Esophagus muscularis mucosa (tissue), 4 donors: Measurements from ENCODE around the gene MYO1B. TPM values are rescaled to one million over a fixed set of nuclear protein-coding genes. Genes with fewer than 3 reads are reported as not detected.

ENCODE experiments used
- DNase-seq: peaks from one replicate; pipeline ENCODE4 v3.0.0-alpha.2; 2017; ENCODE audit errors: extremely low spot score
- H3K27ac ChIP-seq, 4 donors: fragments of 200-600 bp; sonication (generic); replicated peaks in 1 of 4; 1 replicate in 3 of 4; 2 replicates in 1 of 4; pipeline ENCODE4 v1.5.1; 2016 to 2019; ENCODE audit warnings: mild to moderate bottlenecking in 1 of 4
- H3K27me3 ChIP-seq, 4 donors: fragments of 200-600 bp; sonication (generic); one replicate each; pipeline versions ENCODE4 v1.5.1 to v1.6.0; 2016 to 2019
- H3K36me3 ChIP-seq, 4 donors: fragments of 200-600 bp; sonication (generic); one replicate each; pipeline ENCODE4 v1.5.1; 2016 to 2019
- H3K4me1 ChIP-seq, 4 donors: fragments of 200-600 bp; sonication (generic); one replicate each; pipeline ENCODE4 v1.5.1; 2016 to 2019
- H3K4me3 ChIP-seq, 4 donors: fragments of 200-600 bp; sonication (generic); 1 replicate in 2 of 4; 2 replicates in 2 of 4; pipeline ENCODE4 v1.5.1; 2016 to 2019; ENCODE audit warnings: mild to moderate bottlenecking in 4 of 4, moderate library complexity in 1 of 4
- H3K9me3 ChIP-seq, 4 donors: fragments of 200-600 bp; sonication (generic); 1 replicate in 3 of 4; 2 replicates in 1 of 4; pipeline ENCODE4 v1.5.1; 2016 to 2019
- EP300 ChIP-seq: sonication (generic); formaldehyde crosslinking; IDR thresholded peaks from one replicate; pipeline ENCODE4 v1.6.1; 2017; ENCODE audit warnings: antibody characterized with exemption
- POLR2A ChIP-seq: fragments of 450-650 bp; IDR thresholded peaks from one replicate; pipeline ENCODE4 v1.6.1; 2017; ENCODE audit warnings: antibody characterized with exemption, moderate library complexity, mild to moderate bottlenecking, low read depth
- POLR2AphosphoS5 ChIP-seq, 2 donors: sonication (generic); formaldehyde crosslinking; IDR thresholded peaks; one replicate each; pipeline ENCODE4 v1.6.1; 2017; ENCODE audit warnings: antibody characterized with exemption in 2 of 2
- WGBS: methylation state at CpG from one replicate; pipeline ENCODE4 v1.1.5; 2018; 5-methylcytosine and 5-hydroxymethylcytosine counted together
- intact Hi-C: fragments of 100-400 bp; cut with DNase I; formaldehyde crosslinking; loops from one replicate; pipeline ENCODE4 v1.15.1; 2023
- total RNA-seq, 4 donors: library from RNA; depleted of rRNA; stranded (reverse); fragments of >200 nt; gene quantifications; one replicate each; pipeline versions ENCODE4 v1.1.0 to v1.2.1, GENCODE V29; 2016
- TF ChIP-seq, protein P1 (sequence below), 3 experiments: fragments of 200-600 bp in 2 of 3; fragments of 450-650 bp in 1 of 3; sonication (generic) in 2 of 3; IDR thresholded peaks; one replicate each; pipeline ENCODE4 v1.5.1; 2017 to 2019; ENCODE audit warnings: antibody characterized with exemption in 3 of 3, mild to moderate bottlenecking in 2 of 3, moderate library complexity in 1 of 3

The MYO1B gene
- total RNA-seq, 4 donors from 2014 or later, result 14.8 to 17.3 (median 15.9) TPM

DNA sequence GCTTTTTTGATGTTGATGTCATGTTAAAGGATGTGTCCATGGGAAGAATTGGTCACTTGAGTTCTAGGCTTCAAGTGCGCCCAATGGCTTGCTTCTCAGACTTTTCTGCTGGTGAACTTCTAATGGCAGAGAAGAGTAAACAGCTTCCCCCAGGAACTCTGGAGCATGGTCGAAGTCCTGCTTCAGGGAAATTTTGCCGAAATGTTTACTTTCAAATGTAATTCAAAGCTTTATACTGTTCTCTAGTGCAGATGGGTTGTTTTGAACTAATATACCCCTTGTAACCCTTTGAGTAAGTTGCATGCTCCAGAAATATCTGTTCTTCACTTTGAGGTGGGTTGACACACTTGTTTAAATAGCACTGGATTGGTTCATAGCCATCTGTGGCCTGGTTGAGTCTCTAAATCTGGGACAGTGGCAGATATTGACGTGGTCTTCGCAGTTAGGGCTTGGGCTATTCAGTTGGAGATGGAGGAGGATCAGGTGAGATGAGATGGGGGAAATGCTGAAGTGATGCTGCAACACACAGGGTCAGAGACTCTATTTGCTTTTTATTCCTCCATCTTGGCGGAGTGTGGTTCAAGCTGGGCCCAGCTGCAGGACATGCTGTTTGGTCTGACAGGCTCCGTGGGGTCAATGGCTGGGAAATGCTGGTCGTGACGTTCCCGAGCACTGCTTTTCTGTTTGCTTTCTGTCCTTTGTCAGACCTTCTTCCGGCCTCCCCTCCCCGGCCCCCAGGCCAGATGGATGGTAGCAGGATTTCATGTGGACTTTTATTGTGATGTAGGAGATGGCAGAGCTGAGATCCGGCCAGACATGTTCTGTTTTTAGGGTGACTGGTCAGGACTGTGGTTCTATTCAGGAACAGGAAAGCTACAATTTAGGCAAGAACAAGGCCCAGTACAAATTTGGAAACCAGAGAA lies 35.9 kb downstream of the MYO1B start:
- TF ChIP-seq POLR2A (no peak), POLR2AphosphoS5 (IDR thresholded peaks at IDR 0.05) (no peak), EP300 (no peak)
- TF ChIP-seq, protein P1, sequence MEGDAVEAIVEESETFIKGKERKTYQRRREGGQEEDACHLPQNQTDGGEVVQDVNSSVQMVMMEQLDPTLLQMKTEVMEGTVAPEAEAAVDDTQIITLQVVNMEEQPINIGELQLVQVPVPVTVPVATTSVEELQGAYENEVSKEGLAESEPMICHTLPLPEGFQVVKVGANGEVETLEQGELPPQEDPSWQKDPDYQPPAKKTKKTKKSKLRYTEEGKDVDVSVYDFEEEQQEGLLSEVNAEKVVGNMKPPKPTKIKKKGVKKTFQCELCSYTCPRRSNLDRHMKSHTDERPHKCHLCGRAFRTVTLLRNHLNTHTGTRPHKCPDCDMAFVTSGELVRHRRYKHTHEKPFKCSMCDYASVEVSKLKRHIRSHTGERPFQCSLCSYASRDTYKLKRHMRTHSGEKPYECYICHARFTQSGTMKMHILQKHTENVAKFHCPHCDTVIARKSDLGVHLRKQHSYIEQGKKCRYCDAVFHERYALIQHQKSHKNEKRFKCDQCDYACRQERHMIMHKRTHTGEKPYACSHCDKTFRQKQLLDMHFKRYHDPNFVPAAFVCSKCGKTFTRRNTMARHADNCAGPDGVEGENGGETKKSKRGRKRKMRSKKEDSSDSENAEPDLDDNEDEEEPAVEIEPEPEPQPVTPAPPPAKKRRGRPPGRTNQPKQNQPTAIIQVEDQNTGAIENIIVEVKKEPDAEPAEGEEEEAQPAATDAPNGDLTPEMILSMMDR (IDR thresholded peaks at IDR 0.05), result no peak
- Histone ChIP-seq H3K27ac (no peak overlapping the region), H3K36me3 (no peaks in the 10 kb centered on the region), H3K4me3 (no peak overlapping the region), H3K27me3 (no peaks in the 10 kb centered on the region), H3K4me1 (no peaks in the 10 kb centered on the region), H3K9me3 (no peaks in the 10 kb centered on the region)
- intact Hi-C loops, result no loop called here
- WGBS, result 87% methylated on average over 8 of the region's 13 CpGs
- DNase-seq, result no peak

DNA sequence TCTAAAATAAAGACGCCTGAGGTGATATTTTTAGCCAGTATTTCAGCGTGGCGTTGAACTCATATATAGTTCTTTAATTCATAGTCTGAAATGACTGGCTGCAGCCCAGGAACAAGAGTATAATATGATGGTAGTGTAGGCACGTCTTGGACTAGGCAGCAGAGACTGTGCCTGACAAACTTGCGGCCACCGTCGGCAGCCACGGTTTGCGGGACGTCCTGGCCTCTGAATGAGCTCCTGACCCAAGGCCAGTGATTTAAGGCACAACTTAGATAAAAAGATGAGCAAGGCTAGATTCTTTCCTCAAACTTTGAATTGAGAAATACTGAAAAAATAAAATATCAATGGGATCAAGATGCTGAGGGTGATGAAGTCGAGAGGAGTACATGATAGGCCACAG lies 40.0 kb downstream of the MYO1B start:
- H3K36me3 ChIP-seq, result no peaks in the 10 kb centered on the region
- no peak overlapping the region for H3K27ac ChIP-seq
- no peak overlapping the region for H3K4me3 ChIP-seq
- H3K9me3 ChIP-seq, result no peaks in the 10 kb centered on the region
- H3K27me3 ChIP-seq, result no peaks in the 10 kb centered on the region
- H3K4me1 ChIP-seq, result peaks cover 0 to 4% (median 0%) of the 10 kb centered on the region in 4 donors
- TF ChIP-seq POLR2AphosphoS5 (IDR thresholded peaks at IDR 0.05) (no peak), POLR2A (no peak), EP300 (no peak)
- TF ChIP-seq, protein P1 (IDR thresholded peaks at IDR 0.05), result no peak
- WGBS, result 69% methylated on average over 11 of the region's 11 CpGs
- intact Hi-C loops, result no loop called here
- DNase-seq, result no peak

DNA sequence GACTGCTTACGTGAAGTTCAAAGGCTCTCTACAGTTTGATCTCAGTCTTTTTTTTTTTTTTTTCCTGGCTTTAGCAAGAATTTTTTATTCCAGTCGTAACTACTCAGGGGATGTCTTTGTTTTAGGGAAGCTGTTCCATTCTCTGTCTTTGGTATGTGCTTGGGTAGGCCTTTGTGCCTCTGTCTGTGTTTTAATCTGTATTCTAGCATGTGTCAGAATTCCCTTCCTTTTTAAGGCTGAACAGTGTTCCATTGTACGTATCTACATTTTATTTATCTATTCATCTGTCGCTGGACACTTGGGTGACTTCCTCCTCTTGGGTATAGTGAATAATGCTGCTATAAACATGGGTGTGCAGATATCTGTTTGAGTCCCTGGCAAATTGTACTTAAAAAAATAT lies 42.6 kb downstream of the MYO1B start:
- H3K4me3 ChIP-seq, result no peak overlapping the region
- 62% methylated on average over 4 of the region's 4 CpGs for WGBS
- intact Hi-C loops, result no loop called here
- peaks cover 0 to 8% (median 2%) of the 10 kb centered on the region in 4 donors for H3K4me1 ChIP-seq
- H3K9me3 ChIP-seq, result no peaks in the 10 kb centered on the region
- H3K27me3 ChIP-seq, result no peaks in the 10 kb centered on the region
- no peaks in the 10 kb centered on the region for H3K36me3 ChIP-seq
- H3K27ac ChIP-seq, result no peak overlapping the region
- TF ChIP-seq POLR2A (no peak), POLR2AphosphoS5 (IDR thresholded peaks at IDR 0.05) (no peak), EP300 (no peak)
- TF ChIP-seq, protein P1 (IDR thresholded peaks at IDR 0.05), result no peak
- no peak for DNase-seq

DNA sequence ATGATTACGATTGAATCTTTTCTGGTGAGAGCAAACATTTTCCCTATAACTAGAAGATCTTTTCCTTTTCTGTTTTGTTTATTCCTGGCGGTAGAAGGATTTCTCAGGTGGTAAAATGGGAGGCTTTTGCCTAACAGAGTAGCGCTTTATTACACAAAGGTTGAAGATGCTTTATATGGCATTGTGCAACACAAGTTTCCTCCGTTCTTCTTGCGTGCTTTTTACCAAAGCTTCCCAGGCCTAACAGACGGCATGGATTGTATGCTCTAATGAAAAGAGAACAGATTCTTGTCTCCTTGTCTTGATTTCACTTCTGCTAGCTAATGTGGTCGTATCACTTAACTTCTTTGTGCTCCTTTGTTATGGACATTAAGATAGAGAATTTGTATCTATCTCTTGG lies 43.8 kb downstream of the MYO1B start:
- H3K4me1 ChIP-seq, result peaks cover 0 to 8% (median 2%) of the 10 kb centered on the region in 4 donors
- H3K4me3 ChIP-seq, result no peak overlapping the region
- DNase-seq, result no peak
- H3K27me3 ChIP-seq, result no peaks in the 10 kb centered on the region
- TF ChIP-seq POLR2A (no peak), EP300 (no peak), POLR2AphosphoS5 (IDR thresholded peaks at IDR 0.05) (no peak)
- TF ChIP-seq, protein P1 (IDR thresholded peaks at IDR 0.05), result no peak
- no peaks in the 10 kb centered on the region for H3K9me3 ChIP-seq
- intact Hi-C loops, result no loop called here
- no peaks in the 10 kb centered on the region for H3K36me3 ChIP-seq
- 78% methylated on average over 7 of the region's 7 CpGs for WGBS
- H3K27ac ChIP-seq, result no peak overlapping the region
